ENCODE results near the gene MET.

- TF ChIP-seq, protein P1, sequence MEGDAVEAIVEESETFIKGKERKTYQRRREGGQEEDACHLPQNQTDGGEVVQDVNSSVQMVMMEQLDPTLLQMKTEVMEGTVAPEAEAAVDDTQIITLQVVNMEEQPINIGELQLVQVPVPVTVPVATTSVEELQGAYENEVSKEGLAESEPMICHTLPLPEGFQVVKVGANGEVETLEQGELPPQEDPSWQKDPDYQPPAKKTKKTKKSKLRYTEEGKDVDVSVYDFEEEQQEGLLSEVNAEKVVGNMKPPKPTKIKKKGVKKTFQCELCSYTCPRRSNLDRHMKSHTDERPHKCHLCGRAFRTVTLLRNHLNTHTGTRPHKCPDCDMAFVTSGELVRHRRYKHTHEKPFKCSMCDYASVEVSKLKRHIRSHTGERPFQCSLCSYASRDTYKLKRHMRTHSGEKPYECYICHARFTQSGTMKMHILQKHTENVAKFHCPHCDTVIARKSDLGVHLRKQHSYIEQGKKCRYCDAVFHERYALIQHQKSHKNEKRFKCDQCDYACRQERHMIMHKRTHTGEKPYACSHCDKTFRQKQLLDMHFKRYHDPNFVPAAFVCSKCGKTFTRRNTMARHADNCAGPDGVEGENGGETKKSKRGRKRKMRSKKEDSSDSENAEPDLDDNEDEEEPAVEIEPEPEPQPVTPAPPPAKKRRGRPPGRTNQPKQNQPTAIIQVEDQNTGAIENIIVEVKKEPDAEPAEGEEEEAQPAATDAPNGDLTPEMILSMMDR (IDR thresholded peaks at IDR 0.05; ENCODE audit: low read depth, low read length, missing input control): no peak
- TF ChIP-seq, protein P2, sequence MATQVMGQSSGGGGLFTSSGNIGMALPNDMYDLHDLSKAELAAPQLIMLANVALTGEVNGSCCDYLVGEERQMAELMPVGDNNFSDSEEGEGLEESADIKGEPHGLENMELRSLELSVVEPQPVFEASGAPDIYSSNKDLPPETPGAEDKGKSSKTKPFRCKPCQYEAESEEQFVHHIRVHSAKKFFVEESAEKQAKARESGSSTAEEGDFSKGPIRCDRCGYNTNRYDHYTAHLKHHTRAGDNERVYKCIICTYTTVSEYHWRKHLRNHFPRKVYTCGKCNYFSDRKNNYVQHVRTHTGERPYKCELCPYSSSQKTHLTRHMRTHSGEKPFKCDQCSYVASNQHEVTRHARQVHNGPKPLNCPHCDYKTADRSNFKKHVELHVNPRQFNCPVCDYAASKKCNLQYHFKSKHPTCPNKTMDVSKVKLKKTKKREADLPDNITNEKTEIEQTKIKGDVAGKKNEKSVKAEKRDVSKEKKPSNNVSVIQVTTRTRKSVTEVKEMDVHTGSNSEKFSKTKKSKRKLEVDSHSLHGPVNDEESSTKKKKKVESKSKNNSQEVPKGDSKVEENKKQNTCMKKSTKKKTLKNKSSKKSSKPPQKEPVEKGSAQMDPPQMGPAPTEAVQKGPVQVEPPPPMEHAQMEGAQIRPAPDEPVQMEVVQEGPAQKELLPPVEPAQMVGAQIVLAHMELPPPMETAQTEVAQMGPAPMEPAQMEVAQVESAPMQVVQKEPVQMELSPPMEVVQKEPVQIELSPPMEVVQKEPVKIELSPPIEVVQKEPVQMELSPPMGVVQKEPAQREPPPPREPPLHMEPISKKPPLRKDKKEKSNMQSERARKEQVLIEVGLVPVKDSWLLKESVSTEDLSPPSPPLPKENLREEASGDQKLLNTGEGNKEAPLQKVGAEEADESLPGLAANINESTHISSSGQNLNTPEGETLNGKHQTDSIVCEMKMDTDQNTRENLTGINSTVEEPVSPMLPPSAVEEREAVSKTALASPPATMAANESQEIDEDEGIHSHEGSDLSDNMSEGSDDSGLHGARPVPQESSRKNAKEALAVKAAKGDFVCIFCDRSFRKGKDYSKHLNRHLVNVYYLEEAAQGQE (IDR thresholded peaks at IDR 0.05): no peak
- TF ChIP-seq JUND (IDR thresholded peaks at IDR 0.05) (no peak), RAD21 (IDR thresholded peaks at IDR 0.05) (peak in 1 of 2 donors; percentile 29), GABPA (IDR thresholded peaks at IDR 0.05 in 1 of 2, conservative IDR thresholded peaks at IDR 0.05 in 1 of 2) (no peak), TAF1 (conservative IDR thresholded peaks at IDR 0.05) (no peak), YY1 (IDR thresholded peaks at IDR 0.05) (no peak), SP1 (IDR thresholded peaks at IDR 0.05) (peak; percentile 44), EGR1 (IDR thresholded peaks at IDR 0.05; ENCODE audit: low read depth in 2 of 2) (no peak), FOXA1 (IDR thresholded peaks at IDR 0.05) (no peak)
- TF ChIP-seq, protein P3, sequence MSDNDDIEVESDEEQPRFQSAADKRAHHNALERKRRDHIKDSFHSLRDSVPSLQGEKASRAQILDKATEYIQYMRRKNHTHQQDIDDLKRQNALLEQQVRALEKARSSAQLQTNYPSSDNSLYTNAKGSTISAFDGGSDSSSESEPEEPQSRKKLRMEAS (IDR thresholded peaks at IDR 0.05): no peak
- TF ChIP-seq, protein P4, sequence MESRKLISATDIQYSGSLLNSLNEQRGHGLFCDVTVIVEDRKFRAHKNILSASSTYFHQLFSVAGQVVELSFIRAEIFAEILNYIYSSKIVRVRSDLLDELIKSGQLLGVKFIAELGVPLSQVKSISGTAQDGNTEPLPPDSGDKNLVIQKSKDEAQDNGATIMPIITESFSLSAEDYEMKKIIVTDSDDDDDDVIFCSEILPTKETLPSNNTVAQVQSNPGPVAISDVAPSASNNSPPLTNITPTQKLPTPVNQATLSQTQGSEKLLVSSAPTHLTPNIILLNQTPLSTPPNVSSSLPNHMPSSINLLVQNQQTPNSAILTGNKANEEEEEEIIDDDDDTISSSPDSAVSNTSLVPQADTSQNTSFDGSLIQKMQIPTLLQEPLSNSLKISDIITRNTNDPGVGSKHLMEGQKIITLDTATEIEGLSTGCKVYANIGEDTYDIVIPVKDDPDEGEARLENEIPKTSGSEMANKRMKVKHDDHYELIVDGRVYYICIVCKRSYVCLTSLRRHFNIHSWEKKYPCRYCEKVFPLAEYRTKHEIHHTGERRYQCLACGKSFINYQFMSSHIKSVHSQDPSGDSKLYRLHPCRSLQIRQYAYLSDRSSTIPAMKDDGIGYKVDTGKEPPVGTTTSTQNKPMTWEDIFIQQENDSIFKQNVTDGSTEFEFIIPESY (IDR thresholded peaks at IDR 0.05): no peak
These were observed 94.9 kb downstream of the MET start for GRCh38 chr7:116766881-116767280.
